Hematopoietic multipotent progenitor cell treated with erythropoietin and hydrocortisone succinate and interleukin-3 and kit ligand, for 15 days (in vitro differentiated cells): ENCODE measurements around the gene EN2.

Experiments
- DNase-seq: peaks from one replicate; pipeline ENCODE4 v3.0.0-alpha.2; 2015; ENCODE audit warnings: low spot score

The EN2 gene

GRCh38 chr7:155509359-155509724 lies 51.4 kb downstream of the EN2 start:
- no peak for DNase-seq

- no peak for DNase-seq
Observed at GRCh38 chr7:155509725-155510551, 52.0 kb downstream of the EN2 start.

GRCh38 chr7:155510975-155511701 lies 53.2 kb downstream of the EN2 start:
- DNase-seq: no peak

- no peak for DNase-seq
Observed at GRCh38 chr7:155511702-155511996, 53.7 kb downstream of the EN2 start.

- no peak for DNase-seq
Observed at GRCh38 chr7:155512246-155512887, 54.4 kb downstream of the EN2 start.

GRCh38 chr7:155513543-155514285 lies 55.8 kb downstream of the EN2 start:
- no peak for DNase-seq

GRCh38 chr7:155514296-155514695 lies 56.4 kb downstream of the EN2 start:
- no peak for DNase-seq
